ENCODE data around the gene SPRY4. TPM values are rescaled to one million over a fixed set of nuclear protein-coding genes. Genes with fewer than 3 reads are reported as not detected.
A peak's percentile ranks its signal among the peaks of the same experiment; 100 is the strongest.
"Not testable (repeated sequence)": the region's sequence is repeated elsewhere in the genome, so short reads cannot be mapped to it uniquely, and the experiment has no call there.

The SPRY4 gene
- total and polyA plus RNA-seq, 8 donors: 1.3 to 13.6 (median 7.3) TPM

- Histone ChIP-seq H3K4me1 (peaks cover 5 to 27% (median 14%) of the 10 kb centered on the region in 4 donors), H3K4me3 (no peak overlapping the region), H3K27ac (peak overlapping the region in 4 of 5 donors; percentile 1 to 43 (median 37)), H3K36me3 (no peaks in the 10 kb centered on the region), H3K27me3 (no peaks in the 10 kb centered on the region), H3K9me3 (no peaks in the 10 kb centered on the region)
- intact Hi-C loops (cut with DNase I; ENCODE audit: low total_unique reads): no loop called here
- 71 to 87% (median 82%) methylated on average over 23 of the region's 23 CpGs for WGBS, 5 donors
- TF ChIP-seq POLR2AphosphoS5 (IDR thresholded peaks at IDR 0.05) (no peak), CTCF (IDR thresholded peaks at IDR 0.05) (no peak), EP300 (IDR thresholded peaks at IDR 0.05) (no peak), POLR2A (IDR thresholded peaks at IDR 0.05) (no peak)
- peak in 1 of 2 donors; percentile 53 for DNase-seq
These were observed 39.7 kb upstream of the SPRY4 start for GRCh38 chr5:142364251-142365145.

GRCh38 chr5:142363619-142363963, 38.8 kb upstream of the SPRY4 start:
- Histone ChIP-seq H3K36me3 (no peaks in the 10 kb centered on the region), H3K4me1 (peaks cover 5 to 27% (median 14%) of the 10 kb centered on the region in 4 donors), H3K27me3 (peaks cover 0 to 5% (median 0%) of the 10 kb centered on the region in 3 donors), H3K27ac (peak overlapping the region in 4 of 5 donors; percentile 59 to 78 (median 74)), H3K4me3 (no peak overlapping the region), H3K9me3 (no peaks in the 10 kb centered on the region)
- DNase-seq: no peak
- no peak for TF ChIP-seq EP300 (IDR thresholded peaks at IDR 0.05)
- TF ChIP-seq CTCF (IDR thresholded peaks at IDR 0.05): no peak
- 86 to 94% (median 91%) methylated on average over 5 of the region's 5 CpGs for WGBS, 5 donors
- intact Hi-C loops (cut with DNase I; ENCODE audit: low total_unique reads): no loop called here

GRCh38 chr5:142362193-142362592, 37.4 kb upstream of the SPRY4 start:
- H3K9me3 ChIP-seq; intact Hi-C loops (cut with DNase I; ENCODE audit: low total_unique reads); H3K27me3 ChIP-seq; DNase-seq; H3K4me3 ChIP-seq; H3K36me3 ChIP-seq: not testable (repeated sequence)
- peaks cover 10 to 40% (median 21%) of the 10 kb centered on the region in 4 donors for H3K4me1 ChIP-seq
- WGBS, 5 donors: 89 to 93% (median 93%) methylated on average over 11 of the region's 11 CpGs
- peak overlapping the region; percentile 25 to 78 (median 70) for H3K27ac ChIP-seq

GRCh38 chr5:142360607-142361120, 35.8 kb upstream of the SPRY4 start:
- peak; percentile 37 to 60 for DNase-seq
- TF ChIP-seq EP300 (IDR thresholded peaks at IDR 0.05) (no peak), POLR2AphosphoS5 (IDR thresholded peaks at IDR 0.05) (peak in 1 of 3 donors; percentile 35)
- 24 to 40% (median 34%) methylated on average over 12 of the region's 12 CpGs for WGBS, 5 donors

GRCh38 chr5:142360051-142360498, 35.3 kb upstream of the SPRY4 start:
- peaks cover 0 to 13% (median 0%) of the 10 kb centered on the region in 3 donors for H3K27me3 ChIP-seq
- no peaks in the 10 kb centered on the region for H3K9me3 ChIP-seq
- H3K36me3 ChIP-seq: no peaks in the 10 kb centered on the region
- H3K4me1 ChIP-seq: peaks cover 10 to 41% (median 26%) of the 10 kb centered on the region in 4 donors
- DNase-seq: no peak
- WGBS, 5 donors: 41 to 72% (median 58%) methylated on average over 1 of the region's 1 CpG
- intact Hi-C loops (cut with DNase I; ENCODE audit: low total_unique reads): no loop called here
- H3K4me3 ChIP-seq: no peak overlapping the region
- TF ChIP-seq POLR2A (IDR thresholded peaks at IDR 0.05) (no peak), POLR2AphosphoS5 (IDR thresholded peaks at IDR 0.05) (no peak), EP300 (IDR thresholded peaks at IDR 0.05) (no peak), CTCF (IDR thresholded peaks at IDR 0.05) (no peak)
- H3K27ac ChIP-seq: no peak overlapping the region

More at GRCh38 chr5:142360607-142361120, 35.8 kb upstream of the SPRY4 start:
- no peaks in the 10 kb centered on the region for H3K9me3 ChIP-seq
- intact Hi-C loops (cut with DNase I; ENCODE audit: low total_unique reads): no loop called here
- peaks cover 10 to 41% (median 26%) of the 10 kb centered on the region in 4 donors for H3K4me1 ChIP-seq
- peaks cover 0 to 10% (median 0%) of the 10 kb centered on the region in 3 donors for H3K27me3 ChIP-seq
- H3K27ac ChIP-seq: no peak overlapping the region
- no peak overlapping the region for H3K4me3 ChIP-seq
- no peaks in the 10 kb centered on the region for H3K36me3 ChIP-seq

All from stomach (tissue), 9 donors.